T-helper 1 cell treated with Interleukin-12 subunit alpha and Interleukin-12 subunit beta and Interleukin-4 antibody, amounts not matched to agents 30 μg/mL and 1 μg/mL, for 36 hours (primary cell): ENCODE measurements around the gene MPC2.

Experiments used
- H3K27ac Mint-ChIP-seq: one replicate; pipeline ENCODE4 v1.8.0; 2021; ENCODE audit warnings: mild to moderate bottlenecking, mixed read lengths
- H3K27me3 Mint-ChIP-seq: one replicate; pipeline ENCODE4 v1.8.0; 2021; ENCODE audit warnings: low read depth, mixed read lengths
- H3K36me3 Mint-ChIP-seq: one replicate; pipeline ENCODE4 v1.8.0; 2021; ENCODE audit warnings: low read depth, mixed read lengths
- H3K4me1 Mint-ChIP-seq: one replicate; pipeline ENCODE4 v1.8.0; 2021; ENCODE audit warnings: low read depth, mixed read lengths
- H3K4me3 Mint-ChIP-seq: one replicate; pipeline ENCODE4 v1.8.0; 2021; ENCODE audit warnings: mild to moderate bottlenecking, moderate library complexity, mixed read lengths
- H3K9me3 Mint-ChIP-seq: one replicate; pipeline ENCODE4 v1.8.0; 2021; ENCODE audit warnings: mixed read lengths

MPC2 gene

DNA sequence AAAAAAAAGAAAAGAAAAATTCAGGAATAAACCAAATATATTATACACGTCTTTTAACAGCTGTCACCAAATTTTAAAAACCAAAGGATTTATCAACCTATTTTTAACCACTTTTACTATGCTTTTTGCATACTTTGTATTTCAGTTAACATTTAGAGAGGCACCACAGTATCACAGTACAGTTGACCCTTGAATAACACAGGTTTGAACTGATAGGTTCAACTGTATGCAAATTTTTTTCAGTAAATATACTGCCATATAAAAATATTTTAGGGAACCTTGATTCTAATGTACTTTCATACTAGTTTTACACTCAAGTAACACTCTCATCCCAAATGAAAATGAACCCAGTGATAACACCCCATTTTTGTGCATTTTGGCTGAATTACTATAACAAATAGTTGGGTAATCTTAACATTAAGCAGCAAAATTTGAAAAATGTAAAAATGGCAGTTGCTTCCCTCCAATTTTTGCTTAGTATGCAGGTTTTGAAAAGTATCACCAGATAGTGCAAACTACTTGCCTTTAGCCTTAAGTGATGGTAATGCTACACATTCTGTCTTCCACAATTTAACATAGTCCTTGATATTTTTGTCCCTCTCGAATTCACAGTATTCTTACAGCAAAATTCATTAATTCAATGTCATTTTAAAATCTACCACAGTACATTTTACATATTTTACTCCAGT lies 12.2 kb downstream of the MPC2 start:
- Mint-ChIP-seq H3K9me3 (no peaks in the 10 kb centered on the region), H3K27me3 (no peaks in the 10 kb centered on the region), H3K27ac (no peak overlapping the region), H3K36me3 (peaks cover 12% of the 10 kb centered on the region), H3K4me1 (peaks cover 2% of the 10 kb centered on the region), H3K4me3 (no peak overlapping the region)

DNA sequence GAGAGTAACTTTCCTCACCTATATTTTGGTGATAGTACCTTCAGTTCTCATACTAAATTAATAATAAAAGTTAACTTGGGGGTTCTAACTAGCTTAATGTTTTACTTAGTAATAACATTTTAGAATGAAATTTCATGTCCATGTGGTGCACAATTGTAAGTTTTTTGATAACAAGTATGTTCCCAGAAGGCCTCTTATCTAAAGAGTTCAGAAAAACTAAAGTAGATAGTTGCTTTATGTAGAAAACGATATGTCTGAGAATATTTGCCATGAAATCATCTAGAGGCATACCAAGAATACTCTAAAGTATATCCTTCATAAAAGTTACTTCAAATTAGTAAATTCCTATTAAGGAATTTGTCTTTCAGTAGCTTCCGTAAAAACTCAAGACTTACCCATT lies 12.8 kb downstream of the MPC2 start:
- peaks cover 12% of the 10 kb centered on the region for H3K36me3 Mint-ChIP-seq
- no peak overlapping the region for H3K27ac Mint-ChIP-seq
- H3K9me3 Mint-ChIP-seq, result no peaks in the 10 kb centered on the region
- H3K4me3 Mint-ChIP-seq, result no peak overlapping the region
- H3K27me3 Mint-ChIP-seq, result no peaks in the 10 kb centered on the region
- peaks cover 2% of the 10 kb centered on the region for H3K4me1 Mint-ChIP-seq

DNA sequence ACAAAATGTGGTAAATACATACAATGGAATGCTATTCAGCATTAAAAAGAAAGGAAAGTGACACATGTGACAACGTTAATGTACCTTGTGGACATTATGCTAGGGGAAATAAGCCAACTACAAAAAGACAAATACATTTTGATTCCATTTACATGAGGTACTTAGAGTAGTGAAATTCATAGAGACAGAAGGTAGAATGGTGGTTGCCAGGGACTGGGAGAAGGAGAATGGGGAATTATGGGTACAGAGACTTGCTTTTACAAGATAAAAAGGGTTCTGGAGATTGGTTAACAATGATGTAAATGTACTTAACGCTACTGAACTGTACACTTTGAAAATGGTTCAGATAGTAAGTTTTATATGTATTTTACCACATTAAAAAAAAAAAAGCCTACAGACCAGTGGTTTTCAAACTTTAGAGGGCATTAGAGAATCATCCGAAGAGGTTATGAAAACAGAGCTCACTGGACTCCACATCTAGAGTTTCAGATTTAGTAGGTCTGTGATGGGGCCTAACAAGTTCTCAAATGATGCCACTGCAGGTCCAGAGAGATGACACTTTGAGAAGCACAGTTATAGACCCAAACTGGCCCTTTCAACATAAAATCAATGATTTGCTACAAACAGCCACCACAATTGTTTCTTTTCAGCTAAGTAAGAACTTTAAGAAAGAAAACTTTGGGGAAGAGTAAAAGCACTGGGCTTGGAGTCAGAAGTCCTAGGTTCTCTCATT lies 13.4 kb downstream of the MPC2 start:
- H3K27me3 Mint-ChIP-seq, result no peaks in the 10 kb centered on the region
- peaks cover 2% of the 10 kb centered on the region for H3K4me1 Mint-ChIP-seq
- no peaks in the 10 kb centered on the region for H3K9me3 Mint-ChIP-seq
- no peak overlapping the region for H3K4me3 Mint-ChIP-seq
- peaks cover 12% of the 10 kb centered on the region for H3K36me3 Mint-ChIP-seq
- no peak overlapping the region for H3K27ac Mint-ChIP-seq

DNA sequence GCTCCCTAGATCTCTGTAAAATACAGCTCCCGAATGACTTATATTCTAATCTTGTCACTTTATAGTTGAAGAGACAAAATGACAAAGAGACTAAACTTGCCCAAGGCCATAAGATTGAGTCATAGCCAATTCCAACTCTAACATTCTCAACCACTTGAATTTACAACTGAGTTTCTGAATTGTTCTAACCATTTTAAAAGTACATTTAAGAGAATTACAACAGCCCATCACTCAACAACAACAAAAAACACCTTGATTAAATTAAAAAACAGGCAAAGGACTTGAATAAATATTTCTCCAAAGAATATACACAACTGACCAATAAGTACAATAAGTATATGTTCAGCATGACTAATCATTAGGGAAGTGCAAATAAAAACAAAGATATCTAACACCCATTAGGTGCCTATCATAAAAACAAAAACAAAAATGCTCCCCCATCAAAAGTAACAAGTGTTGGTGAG lies 14.2 kb downstream of the MPC2 start:
- H3K9me3 Mint-ChIP-seq, result no peaks in the 10 kb centered on the region
- peaks cover 1% of the 10 kb centered on the region for H3K4me1 Mint-ChIP-seq
- no peak overlapping the region for H3K27ac Mint-ChIP-seq
- no peak overlapping the region for H3K4me3 Mint-ChIP-seq
- peaks cover 17% of the 10 kb centered on the region for H3K36me3 Mint-ChIP-seq
- H3K27me3 Mint-ChIP-seq, result no peaks in the 10 kb centered on the region

DNA sequence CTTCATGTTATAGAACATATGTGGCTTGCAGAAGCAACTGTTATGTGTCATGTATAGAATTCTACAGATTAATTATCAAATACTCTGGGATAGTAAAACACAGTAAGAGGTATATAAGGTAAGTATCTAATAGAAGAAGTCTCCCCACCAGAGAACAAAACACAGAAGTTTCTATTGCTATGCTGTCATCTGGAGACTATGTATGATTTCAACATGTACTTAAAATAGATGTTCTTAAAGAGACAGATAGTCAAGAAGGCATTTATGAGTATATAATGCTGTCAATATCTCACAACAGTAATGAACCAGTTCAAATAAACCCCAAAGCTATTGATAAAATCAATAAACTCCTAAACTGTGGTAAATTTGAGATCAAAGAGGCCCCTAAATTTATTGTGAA lies 14.8 kb downstream of the MPC2 start:
- Mint-ChIP-seq H3K27ac (no peak overlapping the region), H3K4me3 (no peak overlapping the region), H3K9me3 (no peaks in the 10 kb centered on the region), H3K36me3 (peaks cover 18% of the 10 kb centered on the region), H3K27me3 (no peaks in the 10 kb centered on the region), H3K4me1 (no peaks in the 10 kb centered on the region)

DNA sequence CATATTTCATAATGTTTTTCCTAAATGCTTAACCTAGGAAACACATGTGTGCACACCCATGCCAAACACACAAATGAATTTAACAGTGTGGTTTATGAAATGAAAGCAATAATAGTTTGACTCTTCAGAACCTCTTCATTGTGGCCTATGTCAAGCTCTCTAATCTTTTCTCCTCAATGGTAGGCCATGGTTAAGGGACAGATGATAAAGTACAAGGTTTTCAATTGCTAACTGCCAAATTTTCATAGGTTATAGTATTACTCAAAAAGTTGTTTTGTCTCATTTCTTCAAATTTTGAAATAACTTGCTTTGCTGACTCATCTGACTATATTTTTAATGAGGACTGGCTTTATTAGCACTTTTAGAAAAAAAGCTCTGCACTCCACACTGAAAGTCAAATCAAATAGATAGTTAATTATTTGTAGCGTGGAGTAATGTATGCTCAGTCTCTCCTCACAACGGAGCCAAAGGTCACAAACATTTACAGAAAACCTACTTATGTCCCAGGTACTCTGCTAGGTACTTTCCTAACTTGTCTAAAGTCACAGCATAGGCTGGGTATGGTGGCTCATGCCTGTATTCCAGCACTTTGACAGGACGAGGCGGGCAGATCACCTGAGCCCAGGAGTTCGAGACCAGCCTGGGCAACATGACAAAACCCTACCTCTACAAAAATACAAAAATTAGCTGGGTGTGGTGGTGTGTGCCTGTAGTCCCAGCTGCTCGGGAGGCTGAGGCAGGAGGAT lies 19.9 kb downstream of the MPC2 start:
- Mint-ChIP-seq H3K36me3 (peaks cover 14% of the 10 kb centered on the region), H3K27ac (no peak overlapping the region), H3K27me3 (no peaks in the 10 kb centered on the region), H3K9me3 (no peaks in the 10 kb centered on the region), H3K4me1 (no peaks in the 10 kb centered on the region), H3K4me3 (no peak overlapping the region)

DNA sequence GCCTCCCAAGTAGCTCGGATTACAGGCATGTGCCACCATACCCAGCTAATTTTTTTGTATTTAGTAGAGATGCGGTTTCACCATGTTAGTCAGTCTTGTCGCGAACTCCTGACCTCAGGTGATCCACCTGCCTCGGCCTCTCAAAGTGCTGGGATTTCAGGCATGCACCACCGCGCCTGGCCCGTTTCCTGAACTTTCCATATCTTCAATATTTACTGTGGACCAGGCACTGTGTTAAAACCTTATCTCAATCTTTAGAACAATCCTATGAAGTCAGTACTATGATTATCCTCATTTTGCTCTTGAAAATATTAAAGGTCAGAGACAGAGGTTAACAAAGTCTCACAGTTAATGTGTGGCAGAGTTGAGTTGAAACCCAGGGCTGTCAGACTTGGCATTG lies 21.3 kb downstream of the MPC2 start:
- Mint-ChIP-seq H3K27ac (no peak overlapping the region), H3K4me3 (no peak overlapping the region), H3K4me1 (no peaks in the 10 kb centered on the region), H3K27me3 (no peaks in the 10 kb centered on the region), H3K36me3 (peaks cover 14% of the 10 kb centered on the region), H3K9me3 (no peaks in the 10 kb centered on the region)

DNA sequence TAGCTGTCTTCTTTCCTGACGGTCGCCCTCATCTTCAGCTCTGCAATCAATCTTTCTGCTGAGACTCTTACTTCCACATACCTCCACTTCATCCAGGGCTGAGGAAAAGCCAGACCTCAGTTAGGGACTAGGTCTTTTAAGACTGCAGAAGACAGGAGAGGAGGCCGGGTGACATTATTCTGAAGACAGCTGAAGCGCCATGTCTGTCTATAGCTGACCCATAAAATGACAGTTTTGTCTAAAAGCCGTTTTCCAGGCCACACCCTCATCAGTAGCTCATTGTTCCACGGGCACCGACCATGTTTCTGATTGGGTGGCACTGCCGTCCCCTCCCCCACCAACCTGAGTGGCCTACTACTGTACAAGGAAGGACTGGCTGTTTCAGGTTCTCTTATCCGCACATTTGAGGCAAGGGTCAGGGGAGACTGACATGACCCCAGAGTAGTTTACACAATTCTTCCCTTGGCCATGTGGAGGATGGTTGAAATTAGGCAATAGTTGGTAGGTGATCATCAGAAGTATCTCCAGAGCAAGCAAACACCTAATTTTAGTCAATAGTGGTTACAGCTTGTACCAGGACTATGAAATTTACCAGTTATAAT lies 22.9 kb downstream of the MPC2 start, which contains the start of gene ADCY10:
ADCY10 (minus strand) TSS at position 240 of the 602 bp plus-strand sequence. CDS start 8,994 bp downstream, outside the sequence.
- no peak within 1 kb of the TSS for H3K27ac Mint-ChIP-seq
- H3K4me1 Mint-ChIP-seq, result no peaks in the 10 kb centered on the region
- peaks cover 12% of the 10 kb centered on the region for H3K36me3 Mint-ChIP-seq
- peaks cover 6% of the 10 kb centered on the region for H3K27me3 Mint-ChIP-seq
- H3K9me3 Mint-ChIP-seq, result peaks cover 6% of the 10 kb centered on the region
- no peak within 1 kb of the TSS for H3K4me3 Mint-ChIP-seq

DNA sequence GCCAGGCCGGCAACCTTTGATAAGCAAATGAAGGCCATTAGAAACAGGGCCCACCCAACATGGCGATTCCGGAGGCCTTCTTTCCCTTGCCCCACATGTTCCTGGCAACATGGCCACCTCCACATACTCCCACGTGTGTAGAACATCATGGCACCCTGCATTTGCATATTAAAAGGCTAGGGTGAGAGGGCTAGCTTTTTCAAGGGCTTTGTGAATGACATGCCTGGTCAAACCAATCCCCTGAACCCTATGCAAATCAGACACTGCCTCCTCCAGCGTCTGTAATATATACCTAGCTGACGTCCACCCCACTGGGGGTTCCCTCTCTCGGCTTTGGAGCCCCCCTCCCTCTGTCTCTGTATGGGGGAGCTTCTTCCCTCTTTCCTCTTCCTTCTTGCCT lies 24.6 kb downstream of the MPC2 start:
- Mint-ChIP-seq H3K9me3 (peaks cover 6% of the 10 kb centered on the region), H3K4me3 (no peak overlapping the region), H3K27me3 (peaks cover 11% of the 10 kb centered on the region), H3K27ac (no peak overlapping the region), H3K4me1 (no peaks in the 10 kb centered on the region), H3K36me3 (peaks cover 7% of the 10 kb centered on the region)

DNA sequence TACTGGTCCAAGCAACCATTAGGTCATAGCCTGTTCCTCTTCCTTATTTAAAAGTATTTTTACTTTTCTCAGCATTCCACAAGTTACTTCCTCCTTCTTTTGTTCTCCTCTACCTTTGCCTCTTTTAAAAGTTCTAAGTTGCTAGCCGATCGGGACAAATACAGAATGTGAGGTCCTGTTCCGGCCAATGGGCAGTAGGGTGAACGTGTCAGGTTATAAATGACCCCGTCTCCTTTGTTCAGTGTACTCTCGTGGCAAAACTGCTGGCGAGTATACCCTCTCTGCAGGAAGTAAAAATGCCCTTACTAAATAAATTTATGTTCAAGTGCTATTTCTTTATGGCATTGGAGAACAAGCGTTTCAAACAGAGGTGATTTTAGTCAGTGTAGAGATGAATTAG lies 25.5 kb downstream of the MPC2 start:
- H3K4me3 Mint-ChIP-seq, result no peak overlapping the region
- peaks cover 11% of the 10 kb centered on the region for H3K27me3 Mint-ChIP-seq
- peaks cover 6% of the 10 kb centered on the region for H3K9me3 Mint-ChIP-seq
- peaks cover 2% of the 10 kb centered on the region for H3K36me3 Mint-ChIP-seq
- no peaks in the 10 kb centered on the region for H3K4me1 Mint-ChIP-seq
- H3K27ac Mint-ChIP-seq, result no peak overlapping the region

DNA sequence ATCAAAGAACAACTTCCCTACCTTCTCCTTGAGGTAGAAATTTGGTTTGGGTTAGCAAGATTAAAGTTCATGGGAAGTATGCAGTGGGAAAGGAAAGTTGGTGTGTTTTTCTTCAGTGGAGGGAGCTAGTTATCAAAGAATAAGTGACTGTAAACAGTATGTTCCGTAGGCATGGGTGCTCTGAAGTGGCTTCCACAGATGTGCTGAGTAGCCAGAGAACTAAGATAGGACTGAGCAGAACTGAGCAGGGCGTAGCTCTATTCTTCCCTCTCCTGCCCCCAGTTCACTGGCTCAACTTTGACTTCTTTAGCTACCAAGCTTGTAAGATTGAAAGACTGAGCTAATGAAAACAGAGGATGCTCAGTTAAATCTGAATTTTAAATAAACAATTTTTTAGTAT lies 26.3 kb downstream of the MPC2 start:
- no peak overlapping the region for H3K4me3 Mint-ChIP-seq
- no peaks in the 10 kb centered on the region for H3K4me1 Mint-ChIP-seq
- peaks cover 11% of the 10 kb centered on the region for H3K27me3 Mint-ChIP-seq
- no peak overlapping the region for H3K27ac Mint-ChIP-seq
- H3K9me3 Mint-ChIP-seq, result peaks cover 6% of the 10 kb centered on the region
- no peaks in the 10 kb centered on the region for H3K36me3 Mint-ChIP-seq

DNA sequence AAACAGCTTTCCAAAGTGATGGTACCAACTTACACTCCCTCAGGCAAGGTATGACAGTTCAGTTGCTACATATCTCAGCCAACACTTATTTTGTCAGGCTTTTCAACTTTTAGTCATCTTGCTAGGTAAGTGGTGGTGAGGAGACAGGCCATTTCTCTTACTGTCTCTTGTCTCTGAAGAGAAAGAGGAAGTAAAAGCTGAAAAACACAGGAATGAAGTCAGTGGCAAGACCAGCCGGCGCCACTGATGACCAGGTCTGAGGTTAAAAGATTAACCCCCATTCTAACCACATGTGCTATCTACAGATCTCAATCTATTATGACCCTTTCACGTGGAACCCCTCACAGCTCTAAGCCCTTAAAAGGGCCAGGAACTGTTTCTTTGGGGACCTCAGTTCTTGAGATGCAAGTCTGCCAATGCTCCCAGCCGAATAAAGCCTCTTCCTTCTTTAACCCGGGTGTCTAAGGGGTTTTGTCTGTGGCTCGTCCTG lies 27.1 kb downstream of the MPC2 start:
- H3K4me1 Mint-ChIP-seq, result no peaks in the 10 kb centered on the region
- H3K36me3 Mint-ChIP-seq, result no peaks in the 10 kb centered on the region
- H3K27me3 Mint-ChIP-seq, result peaks cover 11% of the 10 kb centered on the region
- no peak overlapping the region for H3K27ac Mint-ChIP-seq
- H3K9me3 Mint-ChIP-seq, result peaks cover 6% of the 10 kb centered on the region
- no peak overlapping the region for H3K4me3 Mint-ChIP-seq

DNA sequence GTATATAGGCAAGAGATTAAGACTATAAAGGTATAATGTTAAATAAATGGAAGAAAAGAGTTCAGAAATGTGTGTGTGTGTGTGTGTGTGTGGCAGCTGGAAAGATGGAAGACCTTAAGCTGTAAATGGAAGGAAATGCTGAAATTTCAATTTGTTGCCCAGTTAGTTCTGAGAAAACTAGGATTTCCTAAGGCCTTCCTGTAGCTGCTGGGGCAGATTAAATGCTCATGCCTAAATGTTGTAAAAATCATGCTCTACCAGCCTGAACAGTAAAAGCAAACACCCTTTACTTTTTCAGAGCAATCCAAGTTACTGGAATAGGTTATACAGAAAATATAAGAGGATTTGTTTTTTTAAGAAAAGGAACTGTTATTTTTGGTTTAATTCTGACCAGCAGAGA lies 31.2 kb downstream of the MPC2 start:
- no peaks in the 10 kb centered on the region for H3K4me1 Mint-ChIP-seq
- no peak overlapping the region for H3K4me3 Mint-ChIP-seq
- no peak overlapping the region for H3K27ac Mint-ChIP-seq
- peaks cover 11% of the 10 kb centered on the region for H3K27me3 Mint-ChIP-seq
- no peaks in the 10 kb centered on the region for H3K36me3 Mint-ChIP-seq
- H3K9me3 Mint-ChIP-seq, result peaks cover 6% of the 10 kb centered on the region

DNA sequence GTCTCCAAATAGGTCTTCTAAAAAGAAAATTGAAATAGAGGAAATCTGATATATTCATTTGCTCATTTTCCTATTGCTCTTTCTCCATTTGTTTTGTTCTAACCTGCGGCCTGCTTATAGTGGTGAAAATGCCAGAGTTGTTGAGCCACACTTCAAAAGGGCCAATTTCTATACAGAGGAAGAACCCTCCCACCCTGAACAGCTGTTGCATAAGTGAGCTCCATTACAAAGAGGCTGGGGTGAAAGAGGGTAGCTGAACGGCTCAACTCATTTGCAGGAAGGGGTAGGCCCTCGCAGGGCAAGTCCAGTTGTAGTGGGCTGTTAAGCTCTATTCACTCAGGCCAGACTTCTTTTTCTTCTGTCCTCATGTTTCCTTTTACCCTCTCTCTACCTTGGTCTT lies 31.7 kb downstream of the MPC2 start:
- peaks cover 3% of the 10 kb centered on the region for H3K9me3 Mint-ChIP-seq
- H3K36me3 Mint-ChIP-seq, result no peaks in the 10 kb centered on the region

More for the DNA sequence above, 31.7 kb downstream of the MPC2 start:
- H3K27ac Mint-ChIP-seq, result no peak overlapping the region
- peaks cover 8% of the 10 kb centered on the region for H3K27me3 Mint-ChIP-seq
- H3K4me1 Mint-ChIP-seq, result no peaks in the 10 kb centered on the region
- no peak overlapping the region for H3K4me3 Mint-ChIP-seq
